H1 (cell line): ENCODE data around the gene IRX4. TPM values are rescaled to one million over a fixed set of nuclear protein-coding genes. Genes with fewer than 3 reads are reported as not detected.

Experiments
- CBX5 ChIP-seq: fragments of 300-800, 300-1000 bp; sonication (generic); IDR thresholded peaks from 2 replicates; pipeline ENCODE4 v1.7.1; 2016; ENCODE audit warnings: antibody characterized with exemption, low read length, low read depth
- CHD1 ChIP-seq: IDR thresholded peaks from 2 replicates; pipeline ENCODE4 v1.6.1; 2012; ENCODE audit warnings: low read depth, low read length, improper control_type of control experiment
- EGR1 ChIP-seq: IDR thresholded peaks from 2 replicates; pipeline ENCODE4 v1.6.1; 2011; ENCODE audit warnings: low read depth, low read length, borderline replicate concordance
- KDM1A ChIP-seq: fragments of 200-600, 300-600 bp; sonication (generic); IDR thresholded peaks from 2 replicates; pipeline ENCODE4 v1.7.1; 2016; ENCODE audit warnings: mild to moderate bottlenecking, low read length, borderline replicate concordance
- ZNF274 ChIP-seq: IDR thresholded peaks from 2 replicates; pipeline ENCODE4 v1.7.0; 2012; ENCODE audit warnings: low read length, borderline replicate concordance; ENCODE audit errors: extremely low read depth
- polyA plus RNA-seq, 7 experiments: library from polyadenylated mRNA; depleted of rRNA in 3 of 7; stranded (reverse) in 5 of 7; unstranded in 2 of 7; fragments of >200 nt in 5 of 7; fragments of 200-250 nt in 2 of 7; gene quantifications; 1 replicate in 5 of 7; 2 replicates in 1 of 7; 4 replicates in 1 of 7; pipeline versions ENCODE4 v1.2.1 to v1.2.3, GENCODE V29; 2011 to 2013; ENCODE audit warnings: missing spikeins in 2 of 7, mixed read lengths in 2 of 7
- total RNA-seq: library from RNA; stranded (reverse); fragmentation: NEBNext Ultra II Directional; extraction: Animal tissue kit (Norgen Biotek cat#: 25700); gene quantifications from 2 replicates; pipeline ENCODE4 v1.2.1, GENCODE V29; 2021
- TF ChIP-seq, protein P1 (sequence below), 3 experiments: IDR thresholded peaks; 1 replicate in 2 of 3; 2 replicates in 1 of 3; pipeline versions ENCODE4 v1.5.1 to v1.6.1; 2011; ENCODE audit warnings: low read length in 3 of 3, mild to moderate bottlenecking in 3 of 3, inconsistent platforms in 2 of 3, low read depth in 1 of 3, moderate library complexity in 1 of 3; ENCODE audit not compliant: insufficient read depth in 1 of 3; ENCODE audit errors: control extremely low read depth in 1 of 3
- TF ChIP-seq, protein P2 (sequence below): IDR thresholded peaks from 2 replicates; pipeline ENCODE4 v1.6.1; 2012; ENCODE audit warnings: inconsistent platforms

Gene IRX4
- total and polyA plus RNA-seq, 2 of the 8 experiments (the other 6 are each of a cell fraction or from before 2014, with no cell fraction given), result 0.45 to 1.2 TPM

DNA sequence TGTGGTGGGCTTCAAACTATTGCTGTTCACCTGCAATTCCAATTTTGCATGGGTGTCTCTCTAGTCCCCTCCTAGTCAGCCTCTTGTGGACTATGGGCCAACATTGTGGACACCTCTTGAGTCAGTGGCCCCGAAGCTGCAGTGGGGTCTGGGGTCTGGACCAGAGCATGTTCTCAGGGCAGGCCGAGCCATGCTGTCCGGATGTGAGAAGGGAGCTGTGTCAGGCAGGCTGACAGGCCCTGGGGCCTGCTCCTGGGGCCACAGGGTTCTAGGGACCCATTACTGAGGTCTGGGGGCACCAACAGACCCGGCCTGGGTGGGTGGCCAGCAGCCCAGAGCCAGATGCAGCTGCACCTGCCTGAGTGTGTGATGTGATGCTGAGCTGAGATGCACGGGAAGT is 16.5 kb upstream of the IRX4 start (continued):
- TF ChIP-seq, protein P1, sequence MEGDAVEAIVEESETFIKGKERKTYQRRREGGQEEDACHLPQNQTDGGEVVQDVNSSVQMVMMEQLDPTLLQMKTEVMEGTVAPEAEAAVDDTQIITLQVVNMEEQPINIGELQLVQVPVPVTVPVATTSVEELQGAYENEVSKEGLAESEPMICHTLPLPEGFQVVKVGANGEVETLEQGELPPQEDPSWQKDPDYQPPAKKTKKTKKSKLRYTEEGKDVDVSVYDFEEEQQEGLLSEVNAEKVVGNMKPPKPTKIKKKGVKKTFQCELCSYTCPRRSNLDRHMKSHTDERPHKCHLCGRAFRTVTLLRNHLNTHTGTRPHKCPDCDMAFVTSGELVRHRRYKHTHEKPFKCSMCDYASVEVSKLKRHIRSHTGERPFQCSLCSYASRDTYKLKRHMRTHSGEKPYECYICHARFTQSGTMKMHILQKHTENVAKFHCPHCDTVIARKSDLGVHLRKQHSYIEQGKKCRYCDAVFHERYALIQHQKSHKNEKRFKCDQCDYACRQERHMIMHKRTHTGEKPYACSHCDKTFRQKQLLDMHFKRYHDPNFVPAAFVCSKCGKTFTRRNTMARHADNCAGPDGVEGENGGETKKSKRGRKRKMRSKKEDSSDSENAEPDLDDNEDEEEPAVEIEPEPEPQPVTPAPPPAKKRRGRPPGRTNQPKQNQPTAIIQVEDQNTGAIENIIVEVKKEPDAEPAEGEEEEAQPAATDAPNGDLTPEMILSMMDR (IDR thresholded peaks at IDR 0.05; ENCODE audit: control extremely low read depth in 1 of 3, insufficient read depth in 1 of 3, low read depth in 1 of 3, low read length in 3 of 3), result no peak
- TF ChIP-seq EGR1 (no peak), KDM1A (no peak), CBX5 (no peak), ZNF274 (no peak), CHD1 (no peak)
- TF ChIP-seq, protein P2, sequence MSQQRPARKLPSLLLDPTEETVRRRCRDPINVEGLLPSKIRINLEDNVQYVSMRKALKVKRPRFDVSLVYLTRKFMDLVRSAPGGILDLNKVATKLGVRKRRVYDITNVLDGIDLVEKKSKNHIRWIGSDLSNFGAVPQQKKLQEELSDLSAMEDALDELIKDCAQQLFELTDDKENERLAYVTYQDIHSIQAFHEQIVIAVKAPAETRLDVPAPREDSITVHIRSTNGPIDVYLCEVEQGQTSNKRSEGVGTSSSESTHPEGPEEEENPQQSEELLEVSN, result no peak
